Small intestine (tissue), 7 donors: ENCODE results near the gene NUDT6. TPM values are rescaled to one million over a fixed set of nuclear protein-coding genes. Genes with fewer than 3 reads are reported as not detected.
"Not testable (repeated sequence)": the region's sequence is repeated elsewhere in the genome, so short reads cannot be mapped to it uniquely, and the experiment has no call there.

Experiments
- DNase-seq, 2 donors: peaks; one replicate each; pipeline versions ENCODE4 v3.0.0 to v3.0.0-alpha.2; 2013
- FAIRE-seq: peaks from 2 replicates; lab custom pipeline; 2012; peaks lifted over from hg19 to GRCh38; lab: Jason Lieb, UNC
- H3K27ac ChIP-seq, 3 donors: one replicate each; pipeline ENCODE4 v1.5.1; 2013; ENCODE audit warnings: low read length in 2 of 3, mild to moderate bottlenecking in 2 of 3, control low read depth in 1 of 3, inconsistent platforms in 1 of 3, low read depth in 1 of 3, moderate library complexity in 1 of 3
- H3K27me3 ChIP-seq, 3 donors: one replicate each; pipeline ENCODE4 v1.6.1; 2013; ENCODE audit warnings: low read length in 3 of 3, inconsistent platforms in 1 of 3; ENCODE audit not compliant: control insufficient read depth in 3 of 3, insufficient read depth in 3 of 3
- H3K36me3 ChIP-seq, 3 donors: one replicate each; pipeline ENCODE4 v1.6.1; 2013; ENCODE audit warnings: low read length in 3 of 3, inconsistent platforms in 1 of 3, low read depth in 1 of 3, mild to moderate bottlenecking in 1 of 3, moderate library complexity in 1 of 3; ENCODE audit not compliant: control insufficient read depth in 3 of 3, insufficient read depth in 2 of 3
- H3K4me1 ChIP-seq, 3 donors: one replicate each; pipeline ENCODE4 v1.6.1; 2013; ENCODE audit warnings: low read length in 2 of 3, inconsistent platforms in 1 of 3, low read depth in 1 of 3, mild to moderate bottlenecking in 1 of 3, moderate library complexity in 1 of 3; ENCODE audit not compliant: control insufficient read depth in 3 of 3, insufficient read depth in 2 of 3
- H3K4me3 ChIP-seq, 3 donors: one replicate each; pipeline ENCODE4 v1.5.1; 2013; ENCODE audit warnings: low read length in 3 of 3, control low read depth in 1 of 3, inconsistent platforms in 1 of 3, low read depth in 1 of 3, mild to moderate bottlenecking in 1 of 3, moderate library complexity in 1 of 3
- H3K9me3 ChIP-seq, 2 donors: one replicate each; pipeline ENCODE4 v1.6.1; 2013; ENCODE audit warnings: low read depth in 1 of 2, low read length in 1 of 2; ENCODE audit not compliant: control insufficient read depth in 2 of 2, insufficient read depth in 1 of 2
- WGBS, 3 donors: extraction: QIAGEN DNeasy Blood & Tissue Kit; methylation state at CpG; one replicate each; pipeline ENCODE4 v1.1.7; 2013; 5-methylcytosine and 5-hydroxymethylcytosine counted together
- polyA plus RNA-seq, 4 donors: library from polyadenylated mRNA; stranded (reverse) in 3 of 4; unstranded in 1 of 4; fragments of 200-250 nt in 3 of 4; fragments of 120-200 nt in 1 of 4; gene quantifications; one replicate each; pipeline versions ENCODE4 v1.2.1 to v1.2.3, GENCODE V29; 2013
- donor health status: healthy with polysubstance abuse.
- donor health status: control.
- donor health status: control.
- donor health status: Bipolar disorder and iron deficiency.
- donor health status: healthy.

NUDT6 gene
- polyA plus RNA-seq, 4 donors: 2.7 to 9.8 (median 6.0) TPM

- no peak overlapping the region for H3K27ac ChIP-seq
- no peak for FAIRE-seq
- no peaks in the 10 kb centered on the region for H3K27me3 ChIP-seq
- no peak overlapping the region for H3K4me3 ChIP-seq
- no peaks in the 10 kb centered on the region for H3K4me1 ChIP-seq
- no peaks in the 10 kb centered on the region for H3K36me3 ChIP-seq
- peaks cover 0 to 13% of the 10 kb centered on the region in 2 donors for H3K9me3 ChIP-seq
- no peak for DNase-seq
Measured at GRCh38 chr4:122879001-122879400, 43.4 kb downstream of the NUDT6 start.

GRCh38 chr4:122876456-122876855 lies 45.9 kb downstream of the NUDT6 start:
- H3K4me3 ChIP-seq: no peak overlapping the region
- DNase-seq (no peak), FAIRE-seq (no peak)
- peaks cover 0 to 14% of the 10 kb centered on the region in 2 donors for H3K9me3 ChIP-seq
- H3K4me1 ChIP-seq: no peaks in the 10 kb centered on the region
- no peak overlapping the region for H3K27ac ChIP-seq
- no peaks in the 10 kb centered on the region for H3K36me3 ChIP-seq
- H3K27me3 ChIP-seq: no peaks in the 10 kb centered on the region
- WGBS, 3 donors: 64 to 82% (median 76%) methylated on average over 3 of the region's 3 CpGs

GRCh38 chr4:122875949-122876348 lies 46.4 kb downstream of the NUDT6 start:
- H3K4me1 ChIP-seq: no peaks in the 10 kb centered on the region
- no peak for FAIRE-seq
- H3K27ac ChIP-seq: no peak overlapping the region
- no peaks in the 10 kb centered on the region for H3K36me3 ChIP-seq
- 74 to 83% (median 80%) methylated on average over 5 of the region's 5 CpGs for WGBS, 3 donors
- no peak for DNase-seq
- H3K27me3 ChIP-seq: no peaks in the 10 kb centered on the region
- peaks cover 0 to 12% of the 10 kb centered on the region in 2 donors for H3K9me3 ChIP-seq
- no peak overlapping the region for H3K4me3 ChIP-seq

- H3K36me3 ChIP-seq: no peaks in the 10 kb centered on the region
- no peak overlapping the region for H3K4me3 ChIP-seq
- H3K27ac ChIP-seq: no peak overlapping the region
- H3K27me3 ChIP-seq: no peaks in the 10 kb centered on the region
- DNase-seq: no peak
- no peaks in the 10 kb centered on the region for H3K4me1 ChIP-seq
- no peak for FAIRE-seq
- peaks cover 0 to 2% of the 10 kb centered on the region in 2 donors for H3K9me3 ChIP-seq
- 54 to 72% (median 65%) methylated on average over 4 of the region's 4 CpGs for WGBS, 3 donors
Measured at GRCh38 chr4:122873821-122874593, 48.4 kb downstream of the NUDT6 start.

- Histone ChIP-seq H3K4me1 (no peaks in the 10 kb centered on the region), H3K27ac (no peak overlapping the region), H3K27me3 (no peaks in the 10 kb centered on the region), H3K36me3 (no peaks in the 10 kb centered on the region), H3K9me3 (peaks cover 0 to 2% of the 10 kb centered on the region in 2 donors), H3K4me3 (no peak overlapping the region)
- FAIRE-seq (no peak), DNase-seq (no peak)
- 85 to 86% (median 85%) methylated on average over 1 of the region's 1 CpG for WGBS, 3 donors
Measured at GRCh38 chr4:122873146-122873545, 49.3 kb downstream of the NUDT6 start.

- H3K4me3 ChIP-seq, H3K4me1 ChIP-seq, H3K36me3 ChIP-seq, H3K9me3 ChIP-seq, H3K27ac ChIP-seq, H3K27me3 ChIP-seq, DNase-seq, FAIRE-seq: not testable (repeated sequence)
- WGBS, 3 donors: 96 to 99% (median 97%) methylated on average over 3 of the region's 3 CpGs
Measured at GRCh38 chr4:122868235-122868634, 54.2 kb downstream of the NUDT6 start.

GRCh38 chr4:122865425-122865824 lies 57.0 kb downstream of the NUDT6 start:
- 75 to 83% (median 82%) methylated on average over 4 of the region's 4 CpGs for WGBS, 3 donors
- peaks cover 0 to 8% (median 0%) of the 10 kb centered on the region in 3 donors for H3K27me3 ChIP-seq
- DNase-seq (no peak), FAIRE-seq (no peak)
- no peak overlapping the region for H3K4me3 ChIP-seq
- H3K36me3 ChIP-seq: no peaks in the 10 kb centered on the region
- no peaks in the 10 kb centered on the region for H3K9me3 ChIP-seq
- no peak overlapping the region for H3K27ac ChIP-seq
- no peaks in the 10 kb centered on the region for H3K4me1 ChIP-seq

GRCh38 chr4:122863639-122864038 lies 58.8 kb downstream of the NUDT6 start:
- peaks cover 0 to 9% (median 0%) of the 10 kb centered on the region in 3 donors for H3K27me3 ChIP-seq
- H3K9me3 ChIP-seq: no peaks in the 10 kb centered on the region
- no peak overlapping the region for H3K27ac ChIP-seq
- FAIRE-seq (no peak), DNase-seq (no peak)
- 65 to 74% (median 65%) methylated on average over 1 of the region's 1 CpG for WGBS, 3 donors
- H3K36me3 ChIP-seq: no peaks in the 10 kb centered on the region
- no peak overlapping the region for H3K4me3 ChIP-seq
- no peaks in the 10 kb centered on the region for H3K4me1 ChIP-seq
